ENCODE data around the gene MAGI2.
A peak's percentile ranks its signal among the peaks of the same experiment; 100 is the strongest.

MAGI2 gene

GRCh38 chr7:78226059-78226719 is 1227.3 kb downstream of the MAGI2 start:
- DNase-seq (ENCODE audit: low read depth in 2 of 2), result peak in 1 of 2 donors; percentile 9

GRCh38 chr7:78225534-78225933 is 1227.9 kb downstream of the MAGI2 start:
- DNase-seq (ENCODE audit: low read depth in 2 of 2), result no peak

GRCh38 chr7:78224923-78225322 is 1228.5 kb downstream of the MAGI2 start:
- no peak for DNase-seq (ENCODE audit: low read depth in 2 of 2)

- DNase-seq (ENCODE audit: low read depth in 2 of 2), result no peak
These were observed 1229.9 kb downstream of the MAGI2 start for GRCh38 chr7:78223598-78223997.

GRCh38 chr7:78222001-78222751 is 1231.3 kb downstream of the MAGI2 start:
- no peak for DNase-seq (ENCODE audit: low read depth in 2 of 2)

- no peak for DNase-seq (ENCODE audit: low read depth in 2 of 2)
These were observed 1232.7 kb downstream of the MAGI2 start for GRCh38 chr7:78220754-78221153.

GRCh38 chr7:78218876-78219275 is 1234.6 kb downstream of the MAGI2 start:
- no peak for DNase-seq (ENCODE audit: low read depth in 2 of 2)

GRCh38 chr7:78218051-78218450 is 1235.4 kb downstream of the MAGI2 start:
- no peak for DNase-seq (ENCODE audit: low read depth in 2 of 2)

- no peak for DNase-seq (ENCODE audit: low read depth in 2 of 2)
These were observed 1238.3 kb downstream of the MAGI2 start for GRCh38 chr7:78215199-78215598.

GRCh38 chr7:78213402-78213801 is 1240.1 kb downstream of the MAGI2 start:
- no peak for DNase-seq (ENCODE audit: low read depth in 2 of 2)

- no peak for DNase-seq (ENCODE audit: low read depth in 2 of 2)
These were observed 1240.9 kb downstream of the MAGI2 start for GRCh38 chr7:78212476-78213060.

GRCh38 chr7:78207269-78207668 is 1246.2 kb downstream of the MAGI2 start:
- DNase-seq (ENCODE audit: low read depth in 2 of 2), result no peak

- DNase-seq (ENCODE audit: low read depth in 2 of 2), result no peak
These were observed 1246.7 kb downstream of the MAGI2 start for GRCh38 chr7:78206769-78207168.

- no peak for DNase-seq (ENCODE audit: low read depth in 2 of 2)
These were observed 1250.3 kb downstream of the MAGI2 start for GRCh38 chr7:78203042-78203720.

- DNase-seq (ENCODE audit: low read depth in 2 of 2), result no peak
These were observed 1254.7 kb downstream of the MAGI2 start for GRCh38 chr7:78198756-78199155.

GRCh38 chr7:78197447-78197846 is 1256.0 kb downstream of the MAGI2 start:
- no peak for DNase-seq (ENCODE audit: low read depth in 2 of 2)

GRCh38 chr7:78195281-78195680 is 1258.2 kb downstream of the MAGI2 start:
- DNase-seq (ENCODE audit: low read depth in 2 of 2), result no peak

- no peak for DNase-seq (ENCODE audit: low read depth in 2 of 2)
These were observed 1258.9 kb downstream of the MAGI2 start for GRCh38 chr7:78194611-78195010.

GRCh38 chr7:78191475-78192079 is 1261.9 kb downstream of the MAGI2 start:
- no peak for DNase-seq (ENCODE audit: low read depth in 2 of 2)

GRCh38 chr7:78189762-78190161 is 1263.7 kb downstream of the MAGI2 start:
- DNase-seq (ENCODE audit: low read depth in 2 of 2), result no peak

GRCh38 chr7:78185149-78185745 is 1268.2 kb downstream of the MAGI2 start:
- no peak for DNase-seq (ENCODE audit: low read depth in 2 of 2)

GRCh38 chr7:78184299-78184698 is 1269.2 kb downstream of the MAGI2 start:
- DNase-seq (ENCODE audit: low read depth in 2 of 2), result no peak

Data from stimulated activated CD4-positive, alpha-beta T cell treated with anti-CD3 and anti-CD28 coated beads, Interleukin-15, amount 100 ng/mL, for 48 hours (primary cell).